ENCODE data around the gene MYO16.

Gene MYO16

DNA sequence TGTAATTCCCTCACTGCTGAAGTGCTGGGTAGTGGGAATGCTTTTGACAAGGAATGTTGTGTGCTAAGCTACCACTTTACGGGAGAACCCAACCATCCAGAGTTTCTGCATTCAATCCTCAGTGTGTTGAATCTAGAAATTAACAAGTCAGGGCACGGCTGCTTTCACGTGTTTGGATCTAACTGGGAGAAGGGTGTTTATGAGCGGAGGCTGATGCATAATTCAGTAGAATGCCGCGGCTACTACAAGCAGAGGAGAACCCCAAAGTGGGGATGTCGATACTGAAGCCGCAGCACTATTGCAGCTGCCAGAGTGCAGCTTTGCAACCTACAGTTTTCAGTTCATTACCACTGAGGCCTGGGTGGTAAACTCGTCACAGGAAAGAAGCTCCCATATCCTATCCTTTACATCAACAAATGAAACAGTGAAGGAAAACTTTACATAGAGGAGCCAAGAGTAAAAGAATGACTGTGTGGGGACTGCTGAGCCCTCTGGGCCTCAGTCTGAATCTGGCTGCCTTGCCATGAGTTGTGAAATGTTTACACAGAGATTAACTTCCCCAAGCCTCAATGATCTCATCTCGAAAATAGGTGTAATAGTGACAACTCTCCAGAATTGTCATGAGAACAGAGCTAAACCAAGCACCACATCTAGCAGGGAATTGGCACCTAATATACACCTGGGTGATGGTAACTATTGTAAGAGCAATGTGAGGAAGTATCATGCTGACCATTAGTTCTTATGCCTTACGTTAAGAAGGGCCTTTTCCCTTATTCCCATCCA lies 531.7 kb downstream of the MYO16 start:
- no peak for DNase-seq

DNA sequence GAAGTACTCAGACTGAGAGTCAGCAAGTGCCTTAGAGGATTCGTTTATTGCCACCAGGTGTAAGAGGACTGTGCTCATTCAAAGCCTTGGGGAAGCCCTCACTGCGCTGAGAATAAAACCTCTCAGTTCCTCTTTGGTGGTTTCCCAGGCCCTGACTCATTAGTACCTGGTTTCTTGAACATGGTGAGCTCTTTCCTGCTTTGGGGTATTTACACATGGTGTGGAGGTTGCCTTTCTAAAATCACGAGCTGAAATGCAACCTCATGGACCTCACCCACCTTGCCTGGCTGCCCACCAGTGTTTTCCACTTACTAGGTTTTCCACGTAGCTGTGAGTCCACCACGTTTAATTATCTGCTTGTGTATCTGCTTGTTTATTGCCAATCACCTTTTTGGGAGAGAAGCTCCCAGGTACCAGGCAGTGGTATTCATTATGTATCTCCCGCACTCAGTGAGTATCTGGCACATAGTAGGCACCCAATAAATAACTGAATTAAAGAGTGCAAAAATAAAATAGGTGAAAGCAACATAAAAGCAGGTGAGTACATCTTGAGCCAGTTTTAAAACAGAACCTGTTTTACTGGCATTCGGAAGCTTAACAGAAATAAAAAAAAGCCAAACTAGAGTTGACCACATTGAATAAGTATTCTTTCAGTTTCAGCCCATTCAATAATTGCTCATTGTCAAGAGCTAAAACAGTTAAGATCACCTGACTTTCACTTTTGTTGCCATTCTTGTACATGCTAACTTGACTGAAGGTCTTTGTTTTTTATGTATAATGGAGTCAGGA lies 533.0 kb downstream of the MYO16 start:
- peak; percentile 60 for DNase-seq

DNA sequence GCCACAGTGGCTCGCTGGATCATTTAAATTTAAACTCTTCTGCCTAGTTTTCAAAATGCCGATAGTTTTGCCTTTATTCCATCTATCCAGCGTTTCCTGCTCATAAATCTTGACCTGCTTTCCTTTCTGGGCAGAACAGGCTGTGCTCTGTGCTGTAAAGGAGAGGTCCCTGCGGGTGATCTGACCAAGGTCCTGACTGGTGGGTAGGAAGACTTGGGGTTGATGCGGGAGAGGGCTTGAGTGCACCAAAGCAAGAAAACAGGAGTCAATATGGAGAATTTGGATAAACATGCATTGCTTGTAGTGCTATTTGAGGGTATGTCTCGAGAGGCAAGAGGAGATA lies 533.6 kb downstream of the MYO16 start:
- DNase-seq: no peak

DNA sequence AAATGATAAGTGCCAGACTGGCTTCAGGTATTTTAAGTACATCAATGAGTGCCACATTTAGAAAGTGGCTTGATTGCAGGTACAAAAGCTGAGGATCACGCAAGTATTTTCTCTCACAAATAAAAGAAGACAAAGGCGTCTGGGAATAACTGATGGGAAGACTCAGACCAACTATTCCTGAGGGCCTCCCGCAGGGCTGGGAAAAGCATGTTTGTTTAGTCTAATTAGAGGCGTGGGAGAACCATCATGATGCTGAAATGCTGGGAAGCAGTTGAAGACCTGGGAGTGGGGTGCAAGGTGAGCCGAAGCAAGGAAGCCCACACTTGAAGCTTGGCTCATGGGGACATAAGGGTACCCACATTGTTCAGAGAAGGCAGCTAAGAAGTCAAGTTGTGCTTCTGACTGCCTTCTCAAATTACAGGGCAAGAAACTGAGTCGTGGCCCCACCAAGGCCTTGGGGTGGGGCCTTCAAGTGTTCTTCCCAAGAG lies 536.0 kb downstream of the MYO16 start:
- no peak for DNase-seq

DNA sequence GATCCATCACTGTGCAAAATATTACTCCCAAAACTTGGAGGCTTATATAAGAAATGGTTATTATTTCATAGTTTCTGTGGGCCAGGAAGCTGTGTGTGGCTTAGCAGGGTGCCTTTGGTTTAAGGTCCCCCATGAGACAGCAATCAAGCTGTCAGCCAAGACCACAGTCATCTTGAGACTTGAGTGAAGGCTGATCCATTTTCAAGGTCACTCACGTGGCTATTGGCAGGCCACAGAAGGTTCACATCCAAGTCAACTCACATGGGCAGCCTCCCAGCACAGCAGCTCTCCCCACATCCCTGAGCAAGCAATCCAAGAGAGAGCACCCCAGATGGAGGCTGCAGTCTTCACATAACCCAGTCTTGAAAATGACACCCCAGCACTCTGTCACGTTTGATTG lies 537.4 kb downstream of the MYO16 start:
- no peak for DNase-seq

DNA sequence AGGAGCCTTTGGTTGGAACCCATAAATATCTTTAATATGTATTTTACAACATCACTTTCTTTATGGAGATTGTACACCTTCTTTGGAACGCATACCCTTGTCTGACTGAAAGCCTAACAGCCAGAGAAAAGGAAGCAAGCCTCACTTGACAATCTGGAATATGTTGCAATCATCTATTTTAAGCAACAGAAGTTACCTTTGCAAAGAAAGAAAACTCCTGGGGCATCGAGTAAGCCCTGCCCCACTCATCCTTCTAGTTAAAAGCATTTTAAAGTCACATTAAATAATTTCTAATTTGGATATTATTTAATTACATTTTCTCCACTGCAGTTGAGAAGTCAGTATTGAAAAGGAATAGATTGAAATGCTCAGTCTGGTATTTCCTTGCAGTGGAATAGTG lies 542.7 kb downstream of the MYO16 start:
- DNase-seq: no peak

DNA sequence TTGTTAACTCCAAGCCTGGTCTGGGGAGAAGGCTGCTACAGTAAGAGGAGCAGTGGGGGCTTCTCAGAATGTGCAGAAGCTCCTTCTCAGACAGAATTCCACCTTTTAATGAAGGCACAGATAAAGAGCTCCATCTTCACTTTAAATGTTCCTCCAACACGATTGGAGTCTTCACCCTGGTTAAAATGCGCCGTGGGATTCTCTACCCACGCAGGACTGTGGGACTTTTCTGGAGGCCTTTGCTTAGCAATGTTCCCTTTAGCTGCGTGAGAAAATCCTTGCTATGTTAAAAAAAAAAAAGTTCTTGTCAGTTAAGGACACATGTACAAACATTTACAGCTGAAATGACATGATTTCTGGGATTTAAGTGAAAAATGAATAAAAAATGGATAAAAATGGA lies 546.3 kb downstream of the MYO16 start:
- no peak for DNase-seq

DNA sequence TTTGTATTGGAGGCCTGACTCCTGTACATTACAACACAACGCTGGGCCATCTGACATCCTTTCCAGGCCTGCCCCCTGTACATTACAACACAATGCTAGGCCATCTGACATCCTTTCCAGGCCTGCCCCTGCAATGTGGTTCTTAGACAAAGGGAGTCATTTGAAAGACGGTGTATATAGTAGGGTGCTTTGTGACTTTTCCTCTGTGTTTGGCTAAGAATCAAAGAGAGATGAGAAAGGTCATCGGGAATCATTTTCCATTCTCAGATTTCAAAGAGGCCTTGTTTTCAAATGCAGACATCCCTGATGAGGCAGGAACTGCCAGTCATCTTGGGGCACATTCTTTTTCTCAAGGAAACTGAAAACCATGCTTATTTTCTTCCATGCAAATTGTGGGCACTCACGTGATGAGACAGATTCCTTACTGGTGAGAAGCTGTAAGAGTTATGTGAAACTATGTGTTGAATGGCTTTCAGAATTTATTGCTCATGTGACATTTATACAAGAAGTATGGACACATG lies 551.6 kb downstream of the MYO16 start:
- no peak for DNase-seq

DNA sequence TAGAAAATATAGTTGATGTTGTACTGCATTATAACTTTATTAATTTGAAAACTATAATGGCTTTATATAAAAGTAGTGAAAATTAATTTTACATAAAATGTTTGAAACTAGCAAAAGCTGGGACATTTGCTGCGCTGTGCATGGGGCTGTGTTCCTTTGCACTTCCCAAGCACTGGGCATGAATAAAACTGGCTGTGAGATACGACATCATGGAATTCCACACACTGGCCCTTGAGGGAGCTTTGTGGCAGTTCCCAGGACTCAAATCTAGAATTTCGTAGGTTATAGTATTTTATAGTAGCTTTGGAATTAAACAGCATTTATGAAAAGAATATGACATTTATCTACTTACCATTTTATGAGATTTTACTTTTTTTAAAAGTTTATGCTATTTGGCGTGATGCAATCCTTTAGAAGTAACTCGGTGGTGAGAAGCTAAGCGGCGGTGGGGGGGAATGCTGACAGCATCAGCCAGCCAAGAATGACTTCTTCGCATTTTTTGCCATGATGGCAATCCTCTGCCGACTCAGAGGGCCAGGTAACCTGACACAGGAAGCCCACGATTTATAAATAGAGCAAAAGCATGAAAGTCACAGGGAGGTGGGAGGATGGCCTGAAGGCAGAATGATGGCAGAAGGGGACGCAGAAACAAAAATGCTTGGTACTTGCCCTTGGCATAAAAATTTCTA lies 553.5 kb downstream of the MYO16 start:
- DNase-seq: no peak

DNA sequence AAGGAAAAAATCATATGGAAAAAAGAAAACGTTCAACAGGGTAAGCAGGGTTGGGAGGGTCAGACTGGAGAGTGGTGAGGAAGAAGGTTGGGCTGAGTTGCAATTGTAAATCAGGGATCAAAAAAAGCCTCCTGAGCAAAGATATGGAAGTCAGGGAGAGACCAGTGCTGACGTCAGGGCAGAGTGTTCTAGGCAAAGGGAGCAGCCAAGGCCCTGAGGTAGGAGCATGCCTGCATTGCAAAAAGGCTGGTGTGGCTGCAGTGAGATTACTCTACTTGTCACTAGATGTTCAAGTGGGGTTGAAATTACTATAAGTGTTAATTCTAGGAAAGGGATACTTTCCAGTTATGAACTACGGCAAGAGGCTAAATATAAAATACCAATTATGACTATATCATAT lies 562.0 kb downstream of the MYO16 start:
- no peak for DNase-seq

DNA sequence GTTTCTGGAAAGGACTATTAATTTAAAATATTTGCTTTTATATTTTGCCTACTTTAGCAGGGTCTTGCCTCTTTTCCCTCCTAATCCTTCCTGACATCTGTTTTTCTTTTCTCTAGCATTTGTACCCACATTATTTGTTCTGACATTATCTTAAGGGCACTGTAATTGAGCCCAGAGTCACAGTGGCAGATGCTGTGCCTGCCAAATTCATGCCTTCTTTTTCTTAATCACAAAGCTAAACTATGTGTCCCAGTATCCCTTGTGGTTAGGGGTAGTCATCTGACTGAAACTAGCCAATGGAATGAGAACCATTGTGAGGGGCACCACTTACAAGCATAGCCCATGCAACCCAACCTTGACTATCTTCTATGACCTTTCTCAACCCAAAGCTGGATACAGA lies 562.9 kb downstream of the MYO16 start:
- no peak for DNase-seq

DNA sequence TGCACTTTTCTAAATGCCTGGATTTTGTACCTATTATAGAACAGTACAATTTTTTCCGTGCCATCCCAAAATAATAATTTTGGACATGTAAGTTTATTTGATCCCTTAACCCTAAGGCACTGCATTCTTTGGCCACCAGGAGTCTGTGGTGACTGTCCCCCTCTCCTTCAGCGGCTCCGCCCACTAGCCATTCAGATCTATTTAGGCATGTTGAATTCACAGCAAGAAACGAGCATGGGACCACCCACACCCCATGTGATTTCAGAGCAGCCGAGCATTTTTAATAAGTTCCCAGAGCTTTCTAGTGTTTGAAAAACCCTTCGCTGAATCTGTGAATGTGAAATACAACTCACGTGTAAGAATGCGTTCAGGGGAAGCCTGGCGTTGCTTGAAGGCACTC lies 567.5 kb downstream of the MYO16 start:
- peak; percentile 38 for DNase-seq

DNA sequence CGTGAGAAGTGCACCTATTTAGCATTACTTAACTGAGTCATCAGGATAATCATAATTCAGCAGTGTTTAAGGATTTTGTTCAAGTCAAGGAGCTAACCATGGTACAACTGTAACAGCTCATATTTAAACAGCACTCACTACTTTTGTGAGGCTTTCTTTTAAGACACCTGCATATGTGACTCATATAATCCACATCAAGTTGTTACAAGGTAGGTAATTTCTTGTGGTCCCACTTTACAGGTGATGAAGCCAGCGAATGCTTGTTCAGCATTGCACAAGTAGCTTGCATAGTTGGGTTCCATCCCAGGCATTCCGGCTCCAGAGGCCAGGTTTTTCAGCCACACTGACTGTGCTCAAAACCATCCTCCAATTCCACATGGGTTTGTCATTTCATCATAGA lies 569.2 kb downstream of the MYO16 start:
- no peak for DNase-seq

DNA sequence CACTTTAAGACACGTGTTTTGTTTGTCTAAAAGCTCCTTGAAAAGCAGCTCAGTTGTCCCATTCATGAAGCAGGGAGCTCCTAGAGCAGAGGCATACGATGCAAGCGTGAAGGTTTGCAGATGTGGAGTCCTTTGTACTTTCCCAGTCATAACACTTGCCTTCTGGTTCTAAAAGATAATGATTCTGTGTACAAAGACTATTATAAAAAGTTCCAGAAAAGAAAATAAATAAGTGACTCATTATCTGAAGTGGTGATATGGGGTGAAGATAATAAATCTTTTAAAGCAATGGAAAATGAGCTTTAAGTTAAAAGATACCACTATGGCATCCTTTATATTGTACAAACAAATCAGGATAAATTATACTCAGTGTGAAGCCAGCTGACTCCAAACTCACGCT lies 569.9 kb downstream of the MYO16 start:
- no peak for DNase-seq

DNA sequence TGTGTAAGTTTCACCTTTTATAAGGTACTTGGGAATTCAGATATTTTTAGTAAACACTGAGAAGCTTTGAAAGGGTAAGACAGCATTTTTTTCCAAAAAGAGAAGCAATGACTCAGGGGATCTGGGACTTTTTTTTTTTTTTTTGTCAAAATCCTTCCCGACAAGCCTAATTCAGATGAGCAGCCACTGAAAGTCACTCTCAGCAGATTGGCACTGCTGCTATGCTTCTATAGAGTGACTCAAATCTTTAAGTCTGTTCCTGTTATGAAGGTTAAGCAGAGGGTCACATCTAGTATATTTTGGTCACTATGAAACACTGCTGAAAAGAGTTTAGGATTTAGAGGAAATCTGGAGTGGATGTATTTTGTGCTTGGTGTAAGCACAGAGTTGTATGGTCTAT lies 571.1 kb downstream of the MYO16 start:
- no peak for DNase-seq

DNA sequence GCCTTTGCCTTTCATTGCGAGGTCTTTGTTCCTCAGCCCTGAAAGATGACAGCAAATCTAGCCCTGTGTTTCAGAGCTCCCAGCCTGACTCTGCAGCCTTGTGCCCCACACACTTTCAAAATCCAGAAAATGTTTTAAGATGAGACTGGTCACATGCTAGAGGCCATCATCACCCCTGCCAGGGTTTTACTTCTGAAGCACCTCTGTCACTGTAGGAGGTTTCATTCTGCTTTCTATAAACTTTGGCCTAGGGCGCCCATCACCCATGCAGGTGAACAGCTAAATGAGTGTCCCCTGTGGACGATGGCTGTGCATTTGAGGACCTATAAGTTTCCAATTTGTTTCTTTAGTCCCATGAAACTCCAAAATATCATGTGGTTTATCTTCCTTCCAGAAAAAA lies 574.2 kb downstream of the MYO16 start:
- DNase-seq: no peak

DNA sequence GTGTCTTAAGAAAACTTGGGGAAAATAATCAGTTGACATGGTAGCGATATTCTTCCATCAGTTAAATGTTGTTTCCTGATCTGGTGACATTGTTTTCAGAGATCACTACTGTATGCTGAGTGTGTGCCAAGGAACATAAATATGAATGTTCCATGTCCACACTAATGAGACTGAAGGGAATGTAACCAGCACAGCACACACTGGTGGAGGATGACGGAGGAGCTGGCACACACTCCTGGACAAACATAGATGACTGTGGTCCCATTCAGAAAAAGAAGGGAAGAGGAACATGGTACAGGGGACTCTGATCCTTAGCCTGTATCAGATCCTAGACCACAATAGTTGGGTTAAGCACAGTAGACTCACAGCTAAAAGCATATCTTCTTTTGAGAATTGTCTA lies 574.8 kb downstream of the MYO16 start:
- DNase-seq: no peak

DNA sequence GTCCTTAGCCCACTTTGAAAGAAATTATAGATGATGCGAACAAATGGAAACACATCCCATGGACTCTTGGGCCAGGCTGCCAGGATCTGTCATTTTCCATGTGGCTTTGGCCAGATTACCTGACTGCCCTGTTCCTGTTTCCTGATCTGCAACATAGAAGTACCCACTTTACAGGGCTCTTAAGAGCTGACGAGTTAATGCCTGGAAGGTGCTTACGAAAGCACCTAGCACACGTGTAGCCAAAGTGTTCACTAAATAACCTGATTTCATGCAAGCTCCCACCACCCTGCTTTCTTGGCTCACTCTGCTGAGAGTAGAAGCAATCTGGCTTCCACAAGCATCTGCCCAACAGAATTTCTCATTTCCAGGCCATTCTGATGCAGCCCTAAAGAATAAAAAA lies 575.2 kb downstream of the MYO16 start:
- no peak for DNase-seq

DNA sequence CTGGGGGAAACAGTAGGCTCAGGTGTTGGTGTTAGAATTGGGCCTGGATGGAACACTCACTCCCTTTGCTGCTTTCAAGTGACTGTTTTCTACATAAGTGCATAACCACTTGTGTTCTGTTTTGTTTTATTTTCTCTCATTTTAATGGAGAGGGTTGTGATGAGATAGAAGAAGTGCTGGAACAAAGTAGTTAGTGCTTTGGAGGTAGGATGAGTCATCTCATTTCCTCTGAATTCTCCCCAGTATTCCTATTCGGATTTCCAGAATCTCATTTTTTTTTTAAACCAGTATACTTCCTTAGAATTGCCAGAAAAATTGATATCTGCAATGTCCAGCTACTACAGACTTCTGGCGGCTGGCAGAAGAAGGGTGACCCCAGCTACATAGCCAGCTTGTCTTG lies 575.9 kb downstream of the MYO16 start:
- DNase-seq: no peak

DNA sequence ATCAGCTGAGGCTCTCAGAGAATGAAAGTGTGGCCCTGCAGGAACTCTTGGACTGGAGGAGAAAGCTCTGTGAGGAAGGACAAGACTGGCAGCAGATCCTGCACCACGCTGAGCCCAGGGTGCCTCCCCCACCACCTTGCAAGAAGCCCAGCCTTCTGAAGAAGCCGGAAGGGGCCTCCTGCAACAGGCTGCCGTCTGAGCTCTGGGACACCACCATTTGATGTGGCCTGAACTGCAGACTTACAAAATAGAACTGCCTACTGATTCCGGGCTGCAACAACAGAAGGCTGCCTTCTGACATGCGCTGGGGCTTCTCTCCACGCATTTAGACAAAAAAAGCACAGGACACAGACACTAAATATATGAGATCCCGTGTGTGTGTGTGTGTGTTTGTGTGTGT lies 577.2 kb downstream of the MYO16 start:
- no peak for DNase-seq

DNA sequence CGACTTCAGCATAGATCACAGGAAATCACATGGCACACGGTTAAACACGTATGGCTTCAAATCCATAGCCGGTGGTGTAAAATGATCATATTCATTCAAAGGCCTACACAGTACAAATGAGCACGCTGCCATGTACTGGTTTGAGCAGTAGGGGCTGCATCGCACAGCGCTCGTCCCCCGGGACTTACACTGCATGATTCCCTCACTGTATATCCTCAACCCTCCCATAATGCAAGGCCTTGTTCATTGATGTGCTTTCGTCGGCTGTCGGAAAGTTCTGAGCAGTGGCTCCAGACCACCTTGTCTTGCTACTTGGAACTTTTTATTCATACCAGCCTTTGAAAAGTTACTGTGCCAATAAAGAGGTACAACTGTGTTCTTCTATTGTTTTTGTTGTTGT lies 578.2 kb downstream of the MYO16 start:
- no peak for DNase-seq

DNA sequence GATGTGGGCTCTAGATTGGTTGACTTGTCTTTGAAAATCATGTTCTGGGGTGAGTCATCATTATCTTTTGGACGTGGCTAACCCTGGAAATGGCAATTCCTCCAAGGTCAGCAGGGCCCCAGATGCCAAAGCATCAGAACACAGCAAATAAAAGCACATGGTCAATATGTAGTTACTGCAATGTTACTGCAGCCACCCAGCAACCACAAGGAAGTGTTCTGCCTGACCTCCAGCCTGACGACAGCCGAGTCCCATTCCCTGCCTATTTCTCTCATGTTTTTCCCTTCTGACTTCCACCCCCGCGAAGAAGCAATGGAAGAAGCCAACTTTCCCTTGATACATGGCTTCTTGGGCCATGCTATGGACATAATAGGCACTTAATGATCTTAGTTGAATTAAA lies 579.1 kb downstream of the MYO16 start:
- no peak for DNase-seq

DNA sequence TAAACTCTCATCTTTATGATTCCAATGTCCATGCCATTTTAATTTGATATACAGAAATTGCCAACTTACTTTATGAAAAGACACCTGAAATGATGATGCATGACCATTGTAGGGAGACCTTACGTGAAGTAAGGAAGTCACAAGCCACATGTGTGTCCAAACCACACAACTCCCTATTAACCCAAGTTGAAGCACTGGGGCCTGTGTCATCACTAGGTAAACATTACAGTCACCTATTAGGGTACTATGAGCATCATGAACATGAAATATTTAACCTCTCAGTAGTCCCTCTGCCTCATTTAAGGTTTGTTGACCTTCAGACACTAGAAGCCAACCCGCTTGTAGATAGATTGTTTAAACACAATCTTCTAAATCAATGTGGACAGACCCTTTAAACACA lies 580.1 kb downstream of the MYO16 start:
- no peak for DNase-seq

DNA sequence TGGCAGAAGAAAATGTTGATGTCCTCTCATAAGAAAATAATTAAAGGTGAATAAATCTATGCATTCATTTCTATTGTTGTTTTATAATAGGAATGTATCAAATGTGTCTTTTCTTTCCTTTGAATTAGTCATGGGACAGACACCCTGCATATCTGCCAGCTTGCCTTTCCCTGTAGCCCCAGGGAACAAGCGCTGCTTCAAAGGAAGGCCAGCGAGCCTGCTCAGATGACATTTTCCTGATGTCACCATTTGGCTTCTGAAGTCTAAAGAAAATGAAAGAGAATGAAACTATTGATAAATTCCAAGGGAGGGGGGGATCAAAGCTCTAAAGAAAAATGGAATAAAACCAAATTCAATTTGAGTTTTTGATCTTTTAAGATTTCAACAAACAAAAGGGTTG lies 582.2 kb downstream of the MYO16 start:
- DNase-seq: no peak
